ENCODE results near the gene LIN52. TPM values are rescaled to one million over a fixed set of nuclear protein-coding genes. Genes with fewer than 3 reads are reported as not detected.

The LIN52 gene
- total RNA-seq, 1 experiment from 2014 or later, result 6.7 TPM

Other genes with a start within 250 kb of the LIN52 start
- 17.1 TPM for gene PTGR2, start 233.1 kb upstream of the LIN52 start, total RNA-seq (2021; ENCODE audit: unreplicated experiment)
- gene ZNF410, start 198.1 kb upstream of the LIN52 start, total RNA-seq (2021; ENCODE audit: unreplicated experiment), result 31.2 TPM
- 2.2 TPM for gene FAM161B, start 134.9 kb upstream of the LIN52 start, total RNA-seq (2021; ENCODE audit: unreplicated experiment)
- gene COQ6, start 134.7 kb upstream of the LIN52 start, total RNA-seq (2021; ENCODE audit: unreplicated experiment), result 18.5 TPM
- 13.0 TPM for gene ENTPD5, start 65.7 kb upstream of the LIN52 start, total RNA-seq (2021; ENCODE audit: unreplicated experiment)
- 1.9 TPM for gene BBOF1, start 65.6 kb upstream of the LIN52 start, total RNA-seq (2021; ENCODE audit: unreplicated experiment)
- gene ALDH6A1, start 503 bp upstream of the LIN52 start, total RNA-seq (2021; ENCODE audit: unreplicated experiment), result 2.1 TPM
- not detected for gene VSX2, start 154.5 kb downstream of the LIN52 start, total RNA-seq (2021; ENCODE audit: unreplicated experiment)
- gene ABCD4, start 218.0 kb downstream of the LIN52 start, total RNA-seq (2021; ENCODE audit: unreplicated experiment), result 24.4 TPM

Data from Panc1 (cell line).